Kidney epithelial cell (primary cell): ENCODE data around the gene BSND. TPM values are rescaled to one million over a fixed set of nuclear protein-coding genes. Genes with fewer than 3 reads are reported as not detected.

Source experiments
- DNase-seq: peaks from one replicate; pipeline ENCODE4 v3.0.0-alpha.2; 2010; ENCODE audit warnings: low read depth
- H3K27me3 ChIP-seq: 2 replicates; pipeline ENCODE4 v1.6.0; 2011; ENCODE audit warnings: low read length; ENCODE audit not compliant: control insufficient read depth, insufficient read depth
- H3K36me3 ChIP-seq: 2 replicates; pipeline ENCODE4 v1.5.1; 2011; ENCODE audit warnings: low read length; ENCODE audit not compliant: control insufficient read depth, insufficient read depth
- H3K4me3 ChIP-seq: 2 replicates; pipeline ENCODE4 v1.5.1; 2011; ENCODE audit warnings: low read depth, mild to moderate bottlenecking, control low read depth, low read length
- total RNA-seq: library from RNA; depleted of rRNA; stranded (reverse); fragments of >200 nt; gene quantifications from 2 replicates; pipeline ENCODE4 v1.2.3, GENCODE V29; 2015
- TF ChIP-seq, protein P1 (sequence below): IDR thresholded peaks from 2 replicates; pipeline ENCODE4 v1.5.1; 2011; ENCODE audit warnings: mild to moderate bottlenecking, moderate library complexity, low read length, control low read depth, inconsistent platforms; ENCODE audit not compliant: insufficient read depth, poor library complexity, severe bottlenecking

The BSND gene
- total RNA-seq, 1 donor from 2014 or later: not detected

DNA sequence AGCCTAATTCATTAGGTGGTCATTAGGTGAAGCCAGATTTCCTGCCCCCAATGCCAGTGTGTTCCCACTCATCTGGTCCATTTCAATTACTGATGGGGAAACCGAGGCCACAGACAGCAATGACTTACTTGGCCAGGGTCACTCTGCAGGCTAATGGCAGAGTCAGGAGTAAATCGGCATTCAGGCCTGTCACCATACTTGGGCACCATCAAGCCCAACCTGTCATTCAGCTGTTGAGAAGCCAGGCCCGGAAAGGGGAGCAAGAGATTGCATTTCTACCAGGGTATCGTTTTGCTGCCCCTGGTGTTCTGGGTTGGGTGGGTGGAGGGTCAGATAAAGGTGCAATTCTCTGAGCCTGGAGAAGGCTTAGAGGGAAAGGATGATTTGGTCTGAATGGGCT lies 26.3 kb upstream of the BSND start:
- DNase-seq: no peak
- H3K27me3 ChIP-seq: peaks cover 2% of the 10 kb centered on the region
- H3K36me3 ChIP-seq: no peaks in the 10 kb centered on the region
- H3K4me3 ChIP-seq: no peak overlapping the region
- TF ChIP-seq, protein P1, sequence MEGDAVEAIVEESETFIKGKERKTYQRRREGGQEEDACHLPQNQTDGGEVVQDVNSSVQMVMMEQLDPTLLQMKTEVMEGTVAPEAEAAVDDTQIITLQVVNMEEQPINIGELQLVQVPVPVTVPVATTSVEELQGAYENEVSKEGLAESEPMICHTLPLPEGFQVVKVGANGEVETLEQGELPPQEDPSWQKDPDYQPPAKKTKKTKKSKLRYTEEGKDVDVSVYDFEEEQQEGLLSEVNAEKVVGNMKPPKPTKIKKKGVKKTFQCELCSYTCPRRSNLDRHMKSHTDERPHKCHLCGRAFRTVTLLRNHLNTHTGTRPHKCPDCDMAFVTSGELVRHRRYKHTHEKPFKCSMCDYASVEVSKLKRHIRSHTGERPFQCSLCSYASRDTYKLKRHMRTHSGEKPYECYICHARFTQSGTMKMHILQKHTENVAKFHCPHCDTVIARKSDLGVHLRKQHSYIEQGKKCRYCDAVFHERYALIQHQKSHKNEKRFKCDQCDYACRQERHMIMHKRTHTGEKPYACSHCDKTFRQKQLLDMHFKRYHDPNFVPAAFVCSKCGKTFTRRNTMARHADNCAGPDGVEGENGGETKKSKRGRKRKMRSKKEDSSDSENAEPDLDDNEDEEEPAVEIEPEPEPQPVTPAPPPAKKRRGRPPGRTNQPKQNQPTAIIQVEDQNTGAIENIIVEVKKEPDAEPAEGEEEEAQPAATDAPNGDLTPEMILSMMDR: no peak

DNA sequence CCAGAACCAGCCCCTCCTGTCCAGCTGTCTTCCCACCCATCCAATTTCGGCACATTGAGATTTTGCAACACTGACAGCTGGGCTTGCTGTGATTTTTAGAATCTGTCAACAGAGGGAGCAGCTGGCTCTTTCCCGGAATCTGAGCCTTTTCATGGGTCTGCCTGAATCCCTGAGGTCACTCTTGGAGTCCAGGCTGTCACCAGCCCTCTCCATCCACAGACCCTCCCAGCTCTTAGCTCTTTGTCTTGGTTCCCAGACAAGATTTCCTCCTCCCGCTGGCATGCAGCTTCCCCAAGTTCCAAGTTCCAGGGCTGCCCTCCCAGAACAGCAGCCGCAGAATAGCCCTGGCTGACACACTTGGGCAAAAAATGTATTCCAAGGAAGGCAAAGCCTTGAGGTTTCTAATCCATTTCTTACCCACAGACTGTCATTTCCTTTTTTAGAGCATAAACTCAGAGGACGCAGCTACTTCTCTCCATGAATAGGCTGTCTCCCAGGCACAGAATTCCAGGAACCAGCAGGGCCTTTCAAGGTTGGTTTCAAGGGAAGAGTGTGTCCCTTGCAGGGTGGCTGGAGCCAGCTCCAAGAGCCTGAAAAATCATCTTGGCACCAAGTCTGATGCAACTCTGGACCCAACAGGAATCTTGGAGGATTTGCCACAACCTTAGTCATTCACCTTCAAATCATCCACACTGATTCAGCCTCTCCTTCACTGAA lies 25.4 kb upstream of the BSND start:
- TF ChIP-seq, protein P1: peak; percentile 44
- peaks cover 6% of the 10 kb centered on the region for H3K27me3 ChIP-seq
- DNase-seq: no peak
- no peaks in the 10 kb centered on the region for H3K36me3 ChIP-seq
- no peak overlapping the region for H3K4me3 ChIP-seq

DNA sequence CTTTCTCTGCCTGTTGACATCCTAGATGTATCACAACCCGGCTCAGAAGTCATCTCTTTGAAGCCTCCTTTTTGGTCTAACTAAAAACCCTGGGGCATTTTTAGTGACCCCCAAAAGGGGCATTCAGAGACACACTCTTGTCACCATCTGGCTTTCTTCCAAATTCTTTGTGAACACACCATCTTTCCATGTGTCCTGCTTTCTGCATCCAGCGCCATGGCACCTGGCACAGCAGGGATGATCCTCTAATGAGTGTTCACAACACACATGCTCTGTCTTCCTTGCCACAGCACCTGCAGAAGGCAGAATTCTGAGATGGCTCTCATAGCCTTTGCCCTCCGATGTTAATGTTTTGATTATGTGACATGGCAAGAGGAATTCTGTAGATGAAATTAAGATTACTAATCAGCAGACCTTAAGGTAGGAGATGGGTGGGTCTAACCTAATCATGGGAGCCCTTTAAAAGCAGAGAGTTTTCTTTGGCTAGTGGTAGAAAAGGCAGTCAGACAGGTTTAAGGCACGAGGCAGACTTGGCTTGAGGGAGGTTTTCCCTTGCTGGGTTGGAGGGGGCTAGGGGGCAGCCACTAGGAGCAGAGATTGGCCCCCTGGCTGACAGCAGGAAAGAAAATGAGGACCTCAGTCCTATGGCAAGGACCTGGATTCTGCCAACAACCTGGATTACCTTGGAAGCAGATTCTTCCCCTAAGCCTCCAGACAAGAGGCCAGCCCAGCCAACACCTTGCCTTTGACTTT lies 23.2 kb upstream of the BSND start:
- H3K4me3 ChIP-seq: no peak overlapping the region
- DNase-seq: no peak
- H3K36me3 ChIP-seq: no peaks in the 10 kb centered on the region
- H3K27me3 ChIP-seq: peaks cover 23% of the 10 kb centered on the region
- TF ChIP-seq, protein P1: no peak

DNA sequence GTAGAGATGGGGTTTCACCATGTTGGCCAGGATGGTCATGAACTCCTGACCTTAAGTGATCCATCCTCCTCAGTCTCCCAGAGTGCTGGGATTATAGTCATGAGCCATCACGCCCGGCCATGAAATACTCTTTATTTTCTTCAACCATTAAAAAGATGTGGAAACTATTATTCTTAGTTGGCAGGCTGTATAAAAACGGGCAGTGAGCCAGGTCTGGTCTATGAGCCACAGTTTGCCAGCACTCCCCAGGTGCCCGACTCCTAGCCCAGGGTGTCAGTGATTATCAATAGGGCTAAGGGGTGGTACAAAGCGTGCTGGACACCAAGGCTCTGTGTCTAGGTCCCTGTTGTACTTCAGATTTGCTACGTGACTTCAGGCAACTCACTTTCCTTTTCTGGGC lies 22.0 kb upstream of the BSND start:
- H3K27me3 ChIP-seq: peaks cover 34% of the 10 kb centered on the region
- TF ChIP-seq, protein P1: no peak

DNA sequence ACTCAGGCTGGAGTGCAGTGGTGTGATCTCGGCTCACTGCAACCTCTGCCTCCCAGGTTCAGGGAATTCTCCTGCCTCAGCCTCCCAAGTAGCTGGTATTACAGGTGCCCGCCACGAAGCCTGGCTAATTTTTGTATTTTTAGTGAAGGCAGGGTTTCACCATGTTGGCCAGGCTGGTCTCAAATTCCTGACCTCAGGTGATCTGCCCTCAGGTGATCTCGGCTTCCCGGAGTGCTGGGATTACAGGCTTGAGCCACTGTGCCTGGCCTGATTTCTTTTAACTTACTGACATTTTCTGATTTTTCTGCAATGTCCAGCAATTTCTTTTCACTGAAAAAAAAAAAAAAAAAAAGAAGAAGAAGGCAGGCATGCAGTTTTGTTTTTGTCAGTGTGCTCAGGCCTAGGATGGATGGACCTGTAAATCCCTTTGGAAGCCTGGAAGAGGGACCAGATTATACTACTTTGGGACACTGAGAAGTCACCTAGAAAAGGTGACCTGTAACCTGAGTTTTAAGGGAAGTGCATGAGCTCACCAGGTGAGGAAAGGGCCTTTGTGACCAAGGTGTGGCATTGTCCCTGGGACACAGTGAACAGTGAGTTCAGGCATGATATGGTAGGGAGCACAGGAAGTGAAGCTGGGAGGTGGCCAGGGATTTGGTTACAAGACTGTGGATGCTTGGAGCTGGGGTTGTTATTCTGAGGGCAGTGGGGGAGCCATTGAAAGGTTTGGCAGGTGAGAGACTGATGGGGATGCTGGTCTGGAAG lies 21.0 kb upstream of the BSND start:
- TF ChIP-seq, protein P1: no peak
- H3K27me3 ChIP-seq: peaks cover 34% of the 10 kb centered on the region
- H3K36me3 ChIP-seq: no peaks in the 10 kb centered on the region
- DNase-seq: no peak
- no peak overlapping the region for H3K4me3 ChIP-seq

More for the DNA sequence above, 22.0 kb upstream of the BSND start:
- DNase-seq: no peak
- Histone ChIP-seq H3K4me3 (no peak overlapping the region), H3K36me3 (no peaks in the 10 kb centered on the region)
